Retinal pigment epithelial cell (primary cell): Measurements from ENCODE around the gene LBHD1.

Experiments
- DNase-seq: peaks from one replicate; pipeline ENCODE4 v3.0.0-alpha.2; 2010; ENCODE audit warnings: low read depth
- H3K4me3 ChIP-seq: 2 replicates; pipeline ENCODE4 v1.5.1; 2011; ENCODE audit warnings: mild to moderate bottlenecking, low read length, control low read depth, moderate library complexity
- TF ChIP-seq, protein P1 (sequence below): conservative IDR thresholded peaks from 2 replicates; pipeline ENCODE4 v1.5.1; 2011; ENCODE audit warnings: low read depth, low read length, control low read depth, inconsistent platforms

LBHD1 gene

GRCh38 chr11:62712861-62713260, 40.8 kb upstream of the LBHD1 start:
- TF ChIP-seq, protein P1, sequence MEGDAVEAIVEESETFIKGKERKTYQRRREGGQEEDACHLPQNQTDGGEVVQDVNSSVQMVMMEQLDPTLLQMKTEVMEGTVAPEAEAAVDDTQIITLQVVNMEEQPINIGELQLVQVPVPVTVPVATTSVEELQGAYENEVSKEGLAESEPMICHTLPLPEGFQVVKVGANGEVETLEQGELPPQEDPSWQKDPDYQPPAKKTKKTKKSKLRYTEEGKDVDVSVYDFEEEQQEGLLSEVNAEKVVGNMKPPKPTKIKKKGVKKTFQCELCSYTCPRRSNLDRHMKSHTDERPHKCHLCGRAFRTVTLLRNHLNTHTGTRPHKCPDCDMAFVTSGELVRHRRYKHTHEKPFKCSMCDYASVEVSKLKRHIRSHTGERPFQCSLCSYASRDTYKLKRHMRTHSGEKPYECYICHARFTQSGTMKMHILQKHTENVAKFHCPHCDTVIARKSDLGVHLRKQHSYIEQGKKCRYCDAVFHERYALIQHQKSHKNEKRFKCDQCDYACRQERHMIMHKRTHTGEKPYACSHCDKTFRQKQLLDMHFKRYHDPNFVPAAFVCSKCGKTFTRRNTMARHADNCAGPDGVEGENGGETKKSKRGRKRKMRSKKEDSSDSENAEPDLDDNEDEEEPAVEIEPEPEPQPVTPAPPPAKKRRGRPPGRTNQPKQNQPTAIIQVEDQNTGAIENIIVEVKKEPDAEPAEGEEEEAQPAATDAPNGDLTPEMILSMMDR, result no peak
- DNase-seq, result no peak
- no peak overlapping the region for H3K4me3 ChIP-seq

- no peak overlapping the region for H3K4me3 ChIP-seq
- no peak for DNase-seq
- TF ChIP-seq, protein P1, result no peak
These were observed 40.3 kb upstream of the LBHD1 start for GRCh38 chr11:62712276-62712812.

- H3K4me3 ChIP-seq, result peak overlapping the region; percentile 71
- TF ChIP-seq, protein P1, result no peak
- DNase-seq, result no peak
These were observed 37.9 kb upstream of the LBHD1 start for GRCh38 chr11:62710001-62710345.

DNA sequence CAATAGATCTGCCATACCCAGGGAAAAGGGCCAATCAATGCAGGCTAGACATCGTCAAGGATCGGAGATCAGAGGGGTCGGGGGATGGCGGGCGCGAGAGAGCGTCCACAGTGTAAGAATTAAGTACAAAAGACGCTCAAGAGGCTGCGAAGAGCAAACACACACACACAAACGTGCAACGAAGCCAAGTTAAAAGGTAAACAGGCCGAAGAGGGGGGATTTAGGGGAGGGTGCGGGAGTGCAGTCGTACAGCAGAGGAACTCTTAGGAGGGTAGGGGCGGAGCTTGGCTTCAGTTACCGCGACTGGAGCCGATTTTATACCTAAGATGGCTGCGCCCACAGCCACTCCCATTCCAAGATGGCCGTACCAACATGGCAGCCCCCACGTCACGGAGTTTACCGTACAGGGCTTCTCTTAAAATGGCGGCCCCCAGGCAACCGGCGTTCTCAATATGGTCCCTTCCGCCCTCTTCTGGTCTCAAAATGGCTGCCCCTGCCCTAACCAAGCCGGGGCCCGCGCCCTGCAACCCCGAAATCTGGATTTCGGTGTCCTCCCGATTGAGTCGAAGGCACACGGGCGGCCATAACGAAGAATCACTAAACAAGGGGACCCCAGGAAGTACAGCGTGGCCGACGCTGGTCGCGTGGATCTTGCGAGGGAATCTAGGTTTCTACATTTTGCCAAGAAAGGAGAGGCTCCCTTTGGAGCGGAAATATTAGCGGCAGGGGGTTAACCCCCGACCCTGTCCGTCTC, 37.4 kb upstream of the LBHD1 start:
- peak overlapping the region; percentile 71 for H3K4me3 ChIP-seq
- peak; percentile 93 for DNase-seq
- TF ChIP-seq, protein P1, result no peak

- peak overlapping the region; percentile 71 for H3K4me3 ChIP-seq
- TF ChIP-seq, protein P1, result no peak
- no peak for DNase-seq
These were observed 36.7 kb upstream of the LBHD1 start for GRCh38 chr11:62708793-62709192.

GRCh38 chr11:62708392-62708791, 36.3 kb upstream of the LBHD1 start:
- TF ChIP-seq, protein P1, result no peak
- H3K4me3 ChIP-seq, result no peak overlapping the region
- DNase-seq, result no peak

GRCh38 chr11:62707277-62707861, 35.3 kb upstream of the LBHD1 start, which contains the start of the genes BSCL2 and GNG3:
Gene BSCL2, minus strand, starts transcription at chr11:62707424. Its CDS starts 229 bp downstream, at chr11:62707195.
Gene GNG3, plus strand, starts transcription at chr11:62707676. Its CDS starts 620 bp downstream, at chr11:62708296.
- TF ChIP-seq, protein P1, result no peak
- DNase-seq, result no peak

More at GRCh38 chr11:62707277-62707861, 35.3 kb upstream of the LBHD1 start, which contains the start of the genes BSCL2 and GNG3:
- H3K4me3 ChIP-seq, result peak within 1 kb of the TSS; percentile 49
